GM21423 (cell line): Measurements from ENCODE around the gene PRKAR1B.

ENCODE experiments used
- ATAC-seq: cut with Tn5 transposase; IDR thresholded peaks from one replicate; pipeline ENCODE4 v1.9.1; 2021; ENCODE audit warnings: mild to moderate bottlenecking, moderate library complexity; ENCODE audit not compliant: unreplicated experiment

PRKAR1B gene

GRCh38 chr7:698515-699475 is 28.3 kb downstream of the PRKAR1B start:
- ATAC-seq = no peak

DNA sequence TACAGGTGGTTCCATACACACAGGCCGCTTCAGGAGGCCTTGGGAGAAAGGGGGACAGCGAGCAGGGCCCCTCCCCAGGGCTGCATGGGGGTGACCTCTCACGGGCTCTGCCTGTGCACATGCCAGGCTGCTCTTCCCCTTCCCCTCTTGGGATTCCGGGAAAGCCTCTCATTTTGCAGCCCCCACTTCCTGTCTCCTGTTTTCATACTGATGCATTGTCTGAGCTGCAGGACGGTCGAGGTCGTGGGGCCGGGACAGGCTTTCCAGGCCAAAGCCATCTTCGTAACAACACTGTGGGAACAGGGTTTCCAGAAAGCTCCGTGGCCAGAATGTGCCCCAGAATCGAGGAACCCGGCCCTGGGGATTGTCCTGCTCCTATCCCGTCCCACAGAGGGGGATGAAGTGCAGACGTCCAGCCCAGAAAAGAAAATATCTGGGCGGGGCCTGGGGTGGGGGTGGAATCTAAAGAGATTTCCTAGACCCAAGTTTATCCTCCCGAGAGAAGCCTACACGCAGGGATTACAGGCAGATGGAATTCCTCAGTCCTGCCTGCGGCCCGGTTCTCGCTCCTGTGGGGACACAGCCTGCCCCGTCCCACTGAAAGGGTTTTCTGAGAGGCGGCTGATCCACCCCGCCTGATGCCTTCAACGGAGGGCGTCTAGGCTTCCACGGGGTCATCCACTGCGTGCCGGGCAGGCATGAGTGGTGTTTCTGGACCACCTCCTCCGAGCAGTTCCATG is 30.1 kb downstream of the PRKAR1B start:
- ATAC-seq = no peak

GRCh38 chr7:696426-696811 is 30.7 kb downstream of the PRKAR1B start:
- no peak for ATAC-seq

DNA sequence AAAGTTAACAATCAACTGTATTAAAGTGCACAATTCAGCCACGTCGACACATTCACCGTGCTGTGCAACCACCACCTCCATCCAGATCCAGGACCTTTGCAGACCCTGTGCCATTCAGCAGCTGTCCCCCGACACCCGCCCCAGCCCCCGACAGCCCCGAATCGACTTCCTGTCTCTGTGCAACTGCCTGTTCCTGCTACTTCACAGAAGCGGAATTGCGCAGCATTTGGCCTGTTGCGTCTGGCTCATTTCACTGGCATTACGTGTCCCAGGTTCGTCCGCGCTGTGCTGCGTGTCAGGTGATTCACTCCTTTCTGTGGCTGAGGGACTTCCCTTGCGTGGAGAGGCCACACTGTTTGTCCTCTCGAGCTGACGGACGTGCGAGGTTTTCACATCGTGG is 33.8 kb downstream of the PRKAR1B start:
- ATAC-seq = no peak

- no peak for ATAC-seq
Observed at GRCh38 chr7:691361-692045, 35.6 kb downstream of the PRKAR1B start.

- no peak for ATAC-seq
Observed at GRCh38 chr7:690478-691360, 36.4 kb downstream of the PRKAR1B start.

DNA sequence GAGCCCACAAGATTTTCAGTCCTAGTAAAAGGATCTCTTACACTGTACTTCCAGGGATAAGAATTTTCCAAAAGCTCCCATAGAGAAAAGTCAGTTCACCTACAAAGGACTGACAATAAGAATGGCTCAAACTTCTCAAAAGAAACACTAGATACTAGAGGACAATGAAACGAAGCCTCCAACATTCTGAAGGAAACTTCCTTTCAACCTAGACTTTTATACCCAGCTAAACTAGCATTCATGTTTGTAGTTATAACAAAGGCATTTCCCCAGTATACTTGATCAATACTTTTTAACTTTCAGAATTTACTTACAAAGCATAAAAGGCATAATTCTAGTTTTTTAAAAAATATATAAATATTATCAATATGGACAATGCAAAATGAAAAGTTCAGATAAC is 41.5 kb downstream of the PRKAR1B start:
- ATAC-seq = no peak

DNA sequence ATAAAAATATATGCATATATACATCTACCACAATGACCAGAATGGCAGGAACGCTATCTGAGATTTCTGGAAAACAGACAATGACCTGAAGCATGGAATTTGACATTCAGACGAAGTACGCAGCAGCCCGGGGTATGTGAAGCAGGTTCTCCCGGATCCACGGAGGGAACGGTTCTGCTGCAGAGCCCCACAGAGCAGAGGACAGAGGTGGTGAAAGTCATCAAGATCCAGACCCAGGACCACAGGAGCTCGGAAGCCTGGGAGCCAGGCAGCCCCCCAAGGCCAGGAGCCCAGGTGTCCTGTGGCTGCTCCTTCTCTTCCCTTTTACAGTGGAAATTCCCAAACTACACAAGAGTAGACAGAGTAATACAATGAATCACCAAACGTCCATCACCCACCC is 42.7 kb downstream of the PRKAR1B start:
- ATAC-seq = no peak

DNA sequence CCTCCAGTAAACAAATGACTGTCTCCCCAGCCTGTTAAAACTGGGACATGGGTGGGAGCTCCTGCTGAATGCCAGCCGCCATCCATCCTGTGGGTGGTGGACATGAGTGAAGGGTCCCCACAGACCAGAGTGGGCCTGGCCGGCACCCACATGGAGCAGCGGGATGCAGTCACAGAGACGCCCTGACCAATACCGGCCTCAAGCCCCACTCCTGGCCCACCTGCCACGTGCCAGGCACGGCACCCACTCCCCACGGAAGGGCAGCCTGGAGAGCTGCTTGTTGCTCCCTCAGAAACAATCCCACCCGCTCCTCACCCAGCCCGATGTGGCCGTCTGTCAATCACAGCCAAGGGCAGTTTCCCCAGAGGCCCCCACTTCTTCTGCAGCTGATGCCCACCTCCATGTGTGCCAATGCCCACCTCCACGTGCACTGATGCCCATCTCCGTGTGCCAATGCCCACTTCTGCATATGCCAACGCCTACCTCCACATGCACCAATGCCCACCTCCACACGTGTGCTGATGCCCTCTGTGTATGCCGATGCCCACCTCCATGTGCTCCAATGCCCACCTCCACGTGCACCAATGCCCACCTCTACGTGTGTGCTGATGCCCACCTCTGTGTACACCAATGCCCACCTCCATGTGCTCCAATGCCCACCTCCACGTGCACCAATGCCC is 43.4 kb downstream of the PRKAR1B start:
- no peak for ATAC-seq

- ATAC-seq = no peak
Observed at GRCh38 chr7:682810-683209, 44.3 kb downstream of the PRKAR1B start.

DNA sequence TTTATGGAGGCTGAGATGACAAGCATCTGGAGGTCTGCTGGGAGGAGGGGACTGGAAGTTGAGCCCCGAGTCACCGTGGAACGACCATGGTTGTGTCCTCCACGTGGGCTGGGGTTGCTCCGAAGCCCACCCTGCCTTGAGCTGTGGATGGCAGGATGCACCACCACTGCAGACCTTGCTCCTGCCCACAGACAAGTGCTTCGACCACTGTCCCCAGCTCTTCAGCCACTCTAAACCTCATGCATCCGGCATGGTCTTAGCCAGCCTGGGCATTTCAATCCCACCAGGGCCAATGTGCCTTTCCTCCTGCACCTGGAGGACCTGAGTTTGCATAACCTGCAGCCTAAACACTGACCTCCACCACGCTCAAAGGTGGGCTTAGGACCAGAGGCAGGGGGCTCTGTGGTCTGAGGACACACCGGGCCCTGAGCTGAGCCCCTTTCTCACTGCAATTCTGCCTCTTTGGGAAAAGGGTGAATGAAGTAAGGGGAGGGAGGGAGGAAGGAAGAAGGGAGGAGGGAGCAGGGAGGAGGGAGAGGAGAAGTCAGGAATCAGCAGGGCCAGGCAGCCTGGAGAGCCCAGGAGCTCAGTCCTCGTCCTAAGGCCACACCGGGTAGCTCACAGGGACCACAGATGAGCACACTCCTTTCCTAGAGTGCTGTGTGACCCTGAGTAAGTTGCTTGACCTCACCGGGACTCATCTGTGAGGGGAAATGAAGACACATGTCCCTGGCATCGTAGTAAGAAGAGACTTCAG is 45.4 kb downstream of the PRKAR1B start:
- no peak for ATAC-seq

GRCh38 chr7:680411-681127 is 46.5 kb downstream of the PRKAR1B start:
- ATAC-seq = no peak

- ATAC-seq = no peak
Observed at GRCh38 chr7:676972-677385, 50.1 kb downstream of the PRKAR1B start.

DNA sequence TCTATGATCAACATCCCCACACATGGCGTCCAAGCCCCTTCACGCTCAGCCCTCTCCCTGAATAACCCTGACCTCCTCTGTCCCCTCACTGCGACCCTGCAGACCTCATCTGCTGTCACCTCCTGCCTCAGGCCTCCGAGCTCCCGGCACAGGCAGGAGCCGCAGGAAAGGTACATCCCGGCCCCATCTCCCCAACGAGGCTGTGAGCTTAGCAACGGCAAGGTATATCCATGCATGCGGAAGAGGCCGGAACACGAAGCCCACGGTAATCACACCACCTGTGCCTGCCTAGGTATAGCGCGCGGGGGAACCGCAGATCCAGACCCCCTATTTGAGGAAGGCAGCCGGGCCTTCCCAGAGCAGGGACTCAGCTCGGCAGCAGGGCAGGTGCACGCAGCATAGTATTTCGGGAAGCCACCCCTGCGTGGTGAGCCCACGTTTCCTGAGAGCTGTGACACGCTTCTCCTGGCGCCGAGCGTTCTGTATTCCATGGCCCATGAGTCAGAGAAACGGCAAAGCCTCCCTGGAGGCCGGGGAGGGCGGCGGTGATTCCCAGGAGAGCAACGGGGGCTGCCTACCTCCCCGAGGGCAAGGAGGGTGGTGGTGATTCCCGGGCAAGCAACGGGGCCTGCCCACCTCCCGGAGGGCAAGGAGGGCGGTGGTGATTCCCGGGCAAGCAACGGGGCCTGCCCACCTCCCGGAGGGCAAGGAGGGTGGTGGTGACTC is 50.7 kb downstream of the PRKAR1B start:
- ATAC-seq = no peak

DNA sequence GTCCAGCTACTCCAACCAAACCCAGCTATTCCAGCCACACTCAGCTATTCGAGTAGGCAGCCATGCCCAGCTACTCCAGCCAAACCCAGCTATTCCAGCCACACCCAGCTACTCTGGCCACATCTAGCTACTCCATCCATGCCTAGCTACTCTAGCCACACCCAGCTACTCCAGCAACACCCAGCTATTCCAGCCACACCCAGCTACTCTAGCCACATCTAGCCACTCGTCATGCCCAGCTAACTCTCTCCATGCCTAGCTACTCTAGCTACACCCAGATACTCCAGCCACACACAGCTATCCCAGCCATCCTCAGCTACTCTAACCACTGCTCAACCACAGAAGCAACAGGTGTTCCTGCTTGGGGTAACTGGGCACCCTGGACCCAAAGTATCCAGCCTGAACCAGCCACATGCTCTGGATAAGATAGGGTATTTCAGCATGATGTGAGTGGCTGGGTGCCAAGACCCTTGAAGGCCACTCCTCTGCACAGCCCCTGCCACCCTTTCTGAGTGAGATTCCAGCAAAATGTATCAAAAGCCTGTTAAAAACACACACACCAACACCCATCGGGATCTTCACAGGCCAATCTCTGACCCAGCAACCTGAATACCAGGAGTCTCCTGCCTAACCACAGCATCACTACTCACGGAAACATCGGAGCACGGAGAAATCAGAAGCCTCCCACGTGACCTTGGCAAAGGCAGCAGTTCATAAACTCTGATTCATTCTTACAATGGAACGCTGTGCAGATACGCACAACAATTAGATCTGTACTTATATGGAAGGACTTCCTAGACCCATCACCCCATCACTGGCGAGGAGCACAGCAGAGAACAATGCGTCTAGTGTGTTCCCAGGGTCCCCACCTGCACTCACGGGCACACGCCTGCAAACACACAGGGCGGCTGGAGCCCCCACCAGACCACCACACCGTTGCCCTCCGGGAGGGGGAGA is 52.3 kb downstream of the PRKAR1B start:
- ATAC-seq = no peak

- no peak for ATAC-seq
Observed at GRCh38 chr7:673681-674453, 53.2 kb downstream of the PRKAR1B start.
